HG02840 (cell line): ENCODE results near the gene GGTLC2.

Experiments
- ATAC-seq: cut with Tn5 transposase; IDR thresholded peaks from one replicate; pipeline ENCODE4 v1.9.1; 2021; ENCODE audit warnings: mild to moderate bottlenecking, moderate library complexity, moderate number of reproducible peaks; ENCODE audit not compliant: unreplicated experiment, low FRiP score

Gene GGTLC2

DNA sequence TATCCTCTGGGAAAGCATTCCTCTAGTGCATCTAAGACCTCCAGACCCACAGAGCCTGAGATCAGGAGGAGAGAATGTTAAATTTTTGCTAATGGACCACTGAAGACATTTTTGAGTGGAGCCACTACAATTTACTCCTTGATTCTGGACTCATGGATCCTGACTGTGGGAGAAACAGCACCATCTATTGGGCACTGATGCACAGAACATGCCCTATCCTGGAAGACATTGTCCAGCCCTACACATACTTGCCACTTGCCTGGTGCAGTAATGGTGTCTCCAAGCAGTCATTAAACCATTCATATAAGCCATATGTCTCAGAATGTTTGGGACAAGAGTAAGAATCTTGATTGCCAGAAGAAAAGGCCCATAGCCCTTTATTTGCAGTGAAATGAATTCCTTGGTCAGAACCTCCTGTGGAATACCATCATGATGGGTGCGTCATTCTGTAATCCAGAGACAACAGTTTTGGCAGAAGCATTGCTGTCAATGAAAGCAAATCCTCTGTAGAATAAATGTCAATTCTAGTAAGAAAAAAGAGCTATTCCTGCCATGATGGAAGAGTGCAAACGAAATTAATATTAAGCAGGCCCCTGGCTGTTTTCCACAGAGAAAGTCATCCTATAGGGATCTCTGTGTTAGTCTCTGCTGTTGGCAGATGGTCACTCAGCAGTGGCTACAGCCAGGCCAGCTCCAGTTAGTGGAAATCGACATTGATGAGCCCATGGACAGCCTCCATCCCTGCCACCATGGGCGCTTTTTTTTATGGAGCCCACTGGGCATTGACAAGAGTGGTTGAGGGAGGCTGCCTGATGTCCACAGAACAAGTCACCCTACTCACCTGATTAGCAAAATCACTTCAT, 43.5 kb downstream of the GGTLC2 start:
- no peak for ATAC-seq

- ATAC-seq: no peak
Measured at GRCh38 chr22:22689621-22690345, 45.4 kb downstream of the GGTLC2 start.

- no peak for ATAC-seq
Measured at GRCh38 chr22:22691055-22691454, 46.6 kb downstream of the GGTLC2 start.

DNA sequence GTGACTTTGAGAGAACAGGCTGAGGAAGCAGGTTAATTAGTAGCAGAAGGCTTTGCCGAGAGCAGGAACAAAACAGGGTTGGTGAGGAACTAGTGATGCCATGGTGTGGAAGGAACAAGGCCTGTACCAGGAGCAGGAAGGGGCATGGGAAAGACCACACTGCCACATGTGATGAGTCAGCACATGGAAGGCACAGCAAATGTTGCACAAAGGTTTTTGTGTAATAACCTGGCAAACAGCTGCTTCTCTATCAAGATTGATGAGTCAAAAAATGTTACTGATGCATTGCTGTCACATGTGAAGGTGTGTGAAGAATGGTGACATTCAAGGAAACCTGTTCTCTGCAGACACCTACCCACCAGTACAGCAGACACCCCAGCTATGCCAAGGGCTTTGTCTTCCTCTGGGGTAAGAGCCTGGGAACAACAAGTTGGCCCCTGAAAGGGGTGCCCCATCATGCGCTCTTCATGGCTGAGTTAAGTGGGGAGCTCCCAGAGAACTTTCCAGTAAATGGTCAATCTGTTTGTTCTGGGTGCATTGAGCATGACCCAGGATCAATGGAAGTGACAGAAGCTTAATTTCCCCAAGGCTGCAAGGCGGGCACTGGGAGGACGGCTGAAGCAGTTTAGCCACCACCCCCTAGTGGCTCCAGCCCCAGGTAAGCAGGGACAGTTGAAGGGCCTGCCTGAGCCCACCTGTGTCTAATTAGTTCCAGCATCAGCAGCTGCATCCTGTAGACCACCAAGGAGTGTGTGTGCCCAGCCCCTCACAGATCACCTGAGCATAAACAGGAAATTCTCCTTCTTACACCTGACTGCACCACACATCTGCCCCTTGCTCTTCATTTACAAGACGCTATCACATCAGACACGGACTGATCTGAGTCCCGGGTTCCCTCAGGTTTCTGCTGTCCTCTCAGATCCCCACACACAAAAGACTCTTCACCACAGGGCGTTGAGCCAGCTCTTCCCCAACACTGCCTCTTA, 47.6 kb downstream of the GGTLC2 start:
- ATAC-seq: no peak

GRCh38 chr22:22692707-22693530, 48.5 kb downstream of the GGTLC2 start:
- ATAC-seq: no peak

- ATAC-seq: no peak
Measured at GRCh38 chr22:22693531-22693884, 49.1 kb downstream of the GGTLC2 start.

GRCh38 chr22:22694106-22694505, 49.7 kb downstream of the GGTLC2 start:
- ATAC-seq: no peak

DNA sequence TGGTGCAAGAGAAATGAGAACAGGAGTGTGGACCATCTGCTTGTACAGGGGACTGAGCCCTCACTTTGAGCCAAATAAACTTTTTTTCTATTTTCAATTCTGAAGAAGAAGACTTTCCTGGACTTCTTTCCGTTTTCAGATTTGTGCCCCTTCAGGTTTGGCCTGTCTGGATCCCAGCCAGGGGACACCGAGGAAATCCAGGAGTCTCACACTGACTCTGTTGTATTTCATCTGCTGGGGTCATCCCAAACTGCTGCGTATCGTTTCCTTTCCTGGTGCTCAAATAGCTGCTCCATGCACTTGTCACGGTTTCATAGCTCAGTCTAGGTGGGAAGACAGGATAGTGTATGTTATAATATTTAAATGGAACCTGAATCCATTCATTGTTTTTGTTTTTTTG, 51.7 kb downstream of the GGTLC2 start:
- ATAC-seq: no peak
